Colonic mucosa (tissue), 4 donors: Measurements from ENCODE around the gene AMELY. TPM values are rescaled to one million over a fixed set of nuclear protein-coding genes. Genes with fewer than 3 reads are reported as not detected.

Experiments used
- DNase-seq: peaks from one replicate; pipeline ENCODE4 v3.0.0-alpha.2; 2020
- H3K27ac ChIP-seq: fragments of 200-600 bp; one replicate; pipeline ENCODE4 v1.8.0; 2021
- H3K27me3 ChIP-seq: fragments of 200-600 bp; one replicate; pipeline ENCODE4 v1.8.0; 2021
- H3K36me3 ChIP-seq: fragments of 200-600 bp; one replicate; pipeline ENCODE4 v1.8.0; 2021
- H3K4me1 ChIP-seq: fragments of 200-600 bp; one replicate; pipeline ENCODE4 v1.8.0; 2021; ENCODE audit warnings: mild to moderate bottlenecking
- H3K4me3 ChIP-seq: fragments of 200-600 bp; one replicate; pipeline ENCODE4 v1.8.0; 2021
- H3K9ac ChIP-seq, 2 donors: one replicate each; pipeline ENCODE4 v1.7.0; 2013; ENCODE audit warnings: control low read depth in 2 of 2, low read depth in 2 of 2, low read length in 2 of 2
- H3K9me3 ChIP-seq: fragments of 200-600 bp; one replicate; pipeline ENCODE4 v1.8.0; 2021
- CTCF ChIP-seq: fragments of 200-600 bp; IDR thresholded peaks from one replicate; pipeline ENCODE4 v1.8.0; 2022; ENCODE audit warnings: antibody characterized with exemption, mild to moderate bottlenecking
- intact Hi-C: fragments of 100-400 bp; cut with DNase I; formaldehyde crosslinking; loops from one replicate; pipeline ENCODE4 v1.14.1; 2022
- total RNA-seq, 2 donors: library from RNA; stranded (reverse); fragmentation: NEBNext Ultra II Directional in 1 of 2; extraction: Animal tissue kit (Norgen Biotek cat#: 25700) in 1 of 2; gene quantifications; one replicate each; pipeline ENCODE4 v1.2.1, GENCODE V29; 2021
- donor health status: healthy.
- donor health status: DM: no; HTN: no; CAD: no.
- donor health status: DM: no; HTN: no; CAD: no.

AMELY gene
- total RNA-seq, 2 donors from 2014 or later, result not detected

GRCh38 chrY:6931779-6932396, 20.3 kb upstream of the AMELY start:
- H3K4me1 ChIP-seq, result no peaks in the 10 kb centered on the region
- H3K36me3 ChIP-seq, result no peaks in the 10 kb centered on the region
- no peak overlapping the region for H3K4me3 ChIP-seq
- no peaks in the 10 kb centered on the region for H3K27me3 ChIP-seq
- intact Hi-C loops, result no loop called here
- no peak for TF ChIP-seq CTCF
- H3K9ac ChIP-seq, result no peak overlapping the region
- no peak for DNase-seq
- H3K9me3 ChIP-seq, result no peaks in the 10 kb centered on the region
- H3K27ac ChIP-seq, result no peak overlapping the region

GRCh38 chrY:6929237-6929636, 17.7 kb upstream of the AMELY start:
- no peak for TF ChIP-seq CTCF
- H3K36me3 ChIP-seq, result no peaks in the 10 kb centered on the region
- DNase-seq, result no peak
- no peaks in the 10 kb centered on the region for H3K4me1 ChIP-seq
- no peak overlapping the region for H3K27ac ChIP-seq
- H3K9ac ChIP-seq, result no peak overlapping the region
- H3K27me3 ChIP-seq, result no peaks in the 10 kb centered on the region
- intact Hi-C loops, result no loop called here
- H3K4me3 ChIP-seq, result no peak overlapping the region
- no peaks in the 10 kb centered on the region for H3K9me3 ChIP-seq

- Histone ChIP-seq H3K9me3 (no peaks in the 10 kb centered on the region), H3K9ac (no peak overlapping the region), H3K4me1 (no peaks in the 10 kb centered on the region), H3K4me3 (no peak overlapping the region), H3K36me3 (no peaks in the 10 kb centered on the region), H3K27ac (no peak overlapping the region), H3K27me3 (no peaks in the 10 kb centered on the region)
- intact Hi-C loops, result no loop called here
- DNase-seq, result no peak
- TF ChIP-seq CTCF, result no peak
These were observed 16.7 kb upstream of the AMELY start for GRCh38 chrY:6928265-6928664.

GRCh38 chrY:6921061-6921460, 9.5 kb upstream of the AMELY start:
- no peaks in the 10 kb centered on the region for H3K4me1 ChIP-seq

GRCh38 chrY:6913362-6913761, 1.8 kb upstream of the AMELY start:
- intact Hi-C loops, result no loop called here
- H3K9me3 ChIP-seq, result no peaks in the 10 kb centered on the region
- no peak overlapping the region for H3K27ac ChIP-seq
- no peaks in the 10 kb centered on the region for H3K27me3 ChIP-seq
- no peaks in the 10 kb centered on the region for H3K36me3 ChIP-seq
- no peak for DNase-seq
- H3K4me3 ChIP-seq, result no peak overlapping the region
- no peak overlapping the region for H3K9ac ChIP-seq
- TF ChIP-seq CTCF, result no peak
- no peaks in the 10 kb centered on the region for H3K4me1 ChIP-seq

More at GRCh38 chrY:6921061-6921460, 9.5 kb upstream of the AMELY start:
- H3K36me3 ChIP-seq, result no peaks in the 10 kb centered on the region
- intact Hi-C loops, result no loop called here
- DNase-seq, result no peak
- no peak overlapping the region for H3K9ac ChIP-seq
- no peaks in the 10 kb centered on the region for H3K27me3 ChIP-seq
- no peak overlapping the region for H3K27ac ChIP-seq
- no peaks in the 10 kb centered on the region for H3K9me3 ChIP-seq
- no peak for TF ChIP-seq CTCF
- no peak overlapping the region for H3K4me3 ChIP-seq
